GM18951 (cell line): ENCODE results near the gene TRAK1.

Experiments used
- POLR2A ChIP-seq: IDR thresholded peaks from 4 replicates; pipeline ENCODE4 v1.6.1; 2011; ENCODE audit warnings: mild to moderate bottlenecking; ENCODE audit not compliant: insufficient read length, insufficient read depth; ENCODE audit errors: extremely low read depth
- in situ Hi-C: fragments of 300-500 bp; cut with MboI; formaldehyde crosslinking; loops from one replicate; pipeline ENCODE4 v1.12.0; 2022; ENCODE audit warnings: low sequenced_read_pairs, mixed read lengths, inconsistent platforms; ENCODE audit not compliant: unreplicated experiment

Gene TRAK1

DNA sequence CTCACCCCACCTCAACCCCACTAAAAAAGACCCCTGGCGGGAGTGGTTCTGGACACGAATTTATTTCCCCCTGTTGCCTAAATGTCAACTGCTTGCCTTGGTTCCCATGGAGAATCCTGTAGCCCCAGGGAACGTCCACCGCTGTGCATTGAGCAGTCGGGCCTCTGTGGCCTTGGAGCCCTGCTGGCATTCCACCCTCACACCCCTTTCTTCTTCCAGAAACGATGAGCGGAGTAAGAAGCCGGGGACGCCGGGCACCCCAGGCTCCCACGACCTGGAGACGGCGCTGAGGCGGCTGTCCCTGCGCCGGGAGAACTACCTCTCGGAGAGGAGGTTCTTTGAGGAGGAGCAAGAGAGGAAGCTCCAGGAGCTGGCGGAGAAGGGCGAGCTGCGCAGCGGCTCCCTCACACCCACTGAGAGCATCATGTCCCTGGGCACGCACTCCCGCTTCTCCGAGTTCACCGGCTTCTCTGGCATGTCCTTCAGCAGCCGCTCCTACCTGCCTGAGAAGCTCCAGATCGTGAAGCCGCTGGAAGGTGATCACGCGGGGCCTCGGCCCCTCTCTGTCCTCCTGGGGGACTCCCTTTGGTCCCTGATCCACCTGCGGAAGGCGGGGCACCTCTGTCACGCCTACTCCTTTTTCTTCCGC, 111.2 kb downstream of the TRAK1 start:
- in situ Hi-C loops: no loop called here
- TF ChIP-seq POLR2A: no peak

DNA sequence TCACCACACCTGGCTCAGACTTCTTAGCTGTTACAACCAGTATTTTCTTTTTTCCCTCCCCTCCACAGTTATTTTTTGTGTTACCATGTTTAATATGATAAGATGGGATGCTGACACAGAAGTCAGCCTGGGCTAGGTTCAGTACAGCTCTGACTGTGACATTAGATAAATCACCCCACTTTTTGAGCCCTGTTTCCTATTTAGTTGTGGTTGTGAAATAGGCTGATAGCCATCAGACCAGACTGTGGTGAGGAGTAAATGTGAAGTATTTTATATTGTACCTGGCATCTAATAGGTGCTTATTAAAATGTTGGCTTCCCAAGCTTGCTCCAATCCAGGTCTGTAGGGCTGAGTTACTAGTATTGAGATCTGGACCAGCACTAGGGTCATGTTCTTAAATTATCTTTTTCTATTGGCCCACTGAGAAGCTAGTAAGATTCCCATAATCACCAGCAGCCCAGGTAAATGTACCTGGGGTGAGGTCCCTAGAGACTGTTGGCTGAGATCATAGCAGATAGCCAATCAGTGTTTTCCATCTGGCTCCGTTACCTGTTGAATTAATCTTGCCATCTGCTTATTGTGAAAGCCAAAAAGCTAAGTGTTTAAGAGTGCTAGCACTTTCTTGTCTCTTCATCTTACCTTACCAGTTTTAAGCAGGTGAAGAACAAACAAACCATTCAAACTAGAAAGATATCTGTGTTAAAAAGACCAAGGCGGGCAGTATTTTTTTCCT, 113.9 kb downstream of the TRAK1 start:
- in situ Hi-C loops: no loop called here
- no peak for TF ChIP-seq POLR2A

DNA sequence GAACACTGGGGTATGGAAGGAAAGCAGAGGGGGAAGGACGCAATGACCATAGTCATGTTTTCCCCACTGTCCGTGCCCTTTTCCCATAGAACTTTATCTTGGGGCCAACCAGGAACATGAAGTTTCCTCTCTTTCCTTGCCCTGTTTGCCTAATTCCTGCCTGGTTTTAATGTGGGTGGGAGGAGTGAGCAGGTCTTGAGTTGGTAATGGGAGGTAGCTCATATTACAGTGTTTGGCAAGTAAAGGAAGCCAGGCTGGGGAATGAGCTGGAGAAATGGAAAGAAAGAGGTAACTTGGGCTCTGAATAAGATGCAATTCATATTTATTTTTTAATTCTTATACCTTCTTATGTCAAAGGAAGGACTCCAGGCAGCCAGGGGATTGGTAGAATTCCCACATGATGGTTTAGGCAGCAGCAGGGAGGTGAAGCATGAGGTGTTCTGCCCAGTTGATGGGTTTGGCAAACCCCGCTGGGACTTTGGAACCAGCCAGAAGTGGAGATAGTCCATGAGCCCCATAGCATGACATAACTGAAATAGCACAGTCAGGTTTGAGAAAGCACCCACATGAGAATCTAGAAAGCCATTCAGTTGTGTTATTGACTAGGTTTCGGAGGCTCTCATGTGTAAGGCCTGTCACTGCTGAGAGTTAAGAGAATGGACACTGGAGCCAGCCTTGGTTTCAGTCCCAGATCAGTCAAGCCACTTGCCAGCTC, 114.8 kb downstream of the TRAK1 start:
- no peak for TF ChIP-seq POLR2A
- in situ Hi-C loops: no loop called here

GRCh38 chr3:42209917-42210316, 118.8 kb downstream of the TRAK1 start:
- in situ Hi-C loops: no loop called here
- TF ChIP-seq POLR2A: no peak

DNA sequence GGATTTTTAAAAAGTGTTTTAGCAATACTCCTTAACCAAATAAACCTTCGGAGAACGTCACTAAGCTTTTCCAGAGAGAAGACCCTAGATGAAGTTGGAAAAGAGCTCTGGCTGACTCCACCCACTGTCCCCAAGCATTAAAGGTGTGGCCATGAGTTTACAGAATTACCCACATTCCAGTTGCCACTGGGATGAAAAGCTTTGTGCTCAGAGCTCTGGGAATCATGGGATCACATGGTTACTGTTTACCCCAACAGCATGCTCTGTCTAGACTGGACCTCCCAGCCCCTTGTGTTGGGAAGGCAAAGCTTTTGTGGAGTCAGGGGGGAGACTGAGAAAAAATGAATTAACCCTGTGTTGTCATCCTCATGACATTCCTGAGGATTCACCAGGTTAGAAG, 119.6 kb downstream of the TRAK1 start:
- TF ChIP-seq POLR2A: no peak
- in situ Hi-C loops: no loop called here

- no peak for TF ChIP-seq POLR2A
Measured at GRCh38 chr3:42213417-42213816, 122.3 kb downstream of the TRAK1 start.

DNA sequence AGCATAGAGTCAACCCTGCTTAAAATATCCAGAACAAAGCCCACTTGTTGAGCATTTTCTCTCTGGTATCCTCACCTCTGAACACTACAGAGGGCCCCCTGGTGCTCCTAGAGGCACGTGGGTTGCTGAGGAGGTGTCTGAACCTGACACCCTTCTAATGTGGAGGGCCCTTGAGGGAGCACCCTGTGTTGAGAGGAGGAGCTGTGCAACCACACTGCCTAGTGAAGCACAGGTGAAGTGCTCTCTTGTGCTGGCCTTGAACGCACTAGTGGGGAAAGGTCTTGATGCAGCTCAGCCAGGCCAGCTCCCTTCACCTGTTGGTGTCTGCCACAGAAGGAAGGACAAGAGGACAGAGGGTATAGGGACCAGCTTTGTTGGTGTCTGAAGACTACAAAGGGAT, 122.9 kb downstream of the TRAK1 start:
- in situ Hi-C loops: no loop called here
- no peak for TF ChIP-seq POLR2A

More at GRCh38 chr3:42213417-42213816, 122.3 kb downstream of the TRAK1 start:
- in situ Hi-C loops: no loop called here

- in situ Hi-C loops: no loop called here
- TF ChIP-seq POLR2A: no peak
Measured at GRCh38 chr3:42214565-42215283, 123.6 kb downstream of the TRAK1 start.

- in situ Hi-C loops: no loop called here
- TF ChIP-seq POLR2A: no peak
Measured at GRCh38 chr3:42216302-42216701, 125.1 kb downstream of the TRAK1 start.

DNA sequence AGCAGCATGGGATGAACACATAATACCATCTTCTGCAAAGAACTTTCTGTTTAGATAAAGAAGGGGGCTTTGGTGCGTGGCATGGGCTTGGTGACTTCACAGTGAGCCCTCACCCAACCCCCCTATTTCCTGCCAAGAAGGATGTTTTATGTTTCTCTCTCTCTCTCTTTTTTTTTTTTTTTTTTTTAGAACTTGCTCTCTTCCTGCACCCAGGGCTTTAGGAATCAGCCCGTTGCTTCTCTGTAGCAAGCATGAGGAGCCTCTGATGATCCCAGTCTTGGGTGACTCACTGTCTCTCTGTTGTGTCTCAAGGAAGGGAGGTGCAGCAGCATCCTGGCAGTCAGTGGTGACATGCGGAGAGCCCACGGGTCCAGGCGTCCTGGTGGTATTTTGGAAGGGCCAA, 125.8 kb downstream of the TRAK1 start:
- in situ Hi-C loops: no loop called here
- no peak for TF ChIP-seq POLR2A

- no peak for TF ChIP-seq POLR2A
- in situ Hi-C loops: loop anchor here (10.0 kb wide), 2 partner anchors 106 to 326 kb away; no protein-coding TSS in a partner anchor
Measured at GRCh38 chr3:42220436-42221121, 129.4 kb downstream of the TRAK1 start.

DNA sequence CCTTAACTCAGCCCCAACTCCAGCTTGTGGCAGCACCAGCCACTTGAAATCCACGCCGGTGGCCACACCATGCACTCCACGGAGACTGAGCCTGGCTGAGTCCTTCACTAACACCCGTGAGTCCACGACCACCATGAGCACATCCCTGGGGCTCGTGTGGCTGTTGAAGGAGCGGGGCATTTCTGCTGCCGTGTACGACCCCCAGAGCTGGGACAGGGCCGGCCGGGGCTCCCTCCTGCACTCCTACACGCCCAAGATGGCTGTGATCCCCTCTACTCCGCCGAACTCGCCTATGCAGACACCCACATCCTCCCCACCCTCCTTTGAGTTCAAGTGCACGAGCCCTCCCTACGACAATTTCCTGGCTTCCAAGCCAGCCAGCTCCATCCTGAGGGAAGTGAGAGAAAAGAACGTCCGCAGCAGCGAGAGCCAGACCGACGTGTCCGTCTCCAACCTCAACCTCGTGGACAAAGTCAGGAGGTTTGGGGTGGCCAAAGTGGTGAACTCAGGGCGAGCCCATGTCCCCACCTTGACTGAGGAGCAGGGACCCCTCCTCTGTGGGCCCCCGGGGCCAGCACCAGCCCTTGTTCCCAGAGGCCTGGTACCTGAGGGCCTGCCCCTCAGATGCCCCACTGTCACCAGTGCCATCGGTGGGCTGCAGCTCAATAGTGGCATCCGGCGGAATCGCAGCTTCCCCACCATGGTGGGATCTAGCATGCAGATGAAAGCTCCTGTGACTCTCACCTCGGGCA, 132.0 kb downstream of the TRAK1 start:
- in situ Hi-C loops: loop anchor here (10.0 kb wide), 2 partner anchors 108 to 328 kb away; no protein-coding TSS in a partner anchor
- TF ChIP-seq POLR2A: no peak
